ENCODE measurements around the gene CCL24. TPM values are rescaled to one million over a fixed set of nuclear protein-coding genes. Genes with fewer than 3 reads are reported as not detected.
"Not testable (repeated sequence)": the region's sequence is repeated elsewhere in the genome, so short reads cannot be mapped to it uniquely, and the experiment has no call there.

Gene CCL24
- total RNA-seq, 2 experiments from 2014 or later: not detected

- Histone ChIP-seq H3K9me3 (ENCODE audit: low read length) (no peaks in the 10 kb centered on the region), H2AFZ (ENCODE audit: low read length) (no peak overlapping the region), H3K36me3 (ENCODE audit: insufficient read depth, low read length) (no peaks in the 10 kb centered on the region), H3K9me2 (ENCODE audit: insufficient read depth, low read length) (no peaks in the 10 kb centered on the region), H3K4me3 (ENCODE audit: low read depth, low read length, poor library complexity, severe bottlenecking) (no peak overlapping the region), H3K79me2 (ENCODE audit: insufficient read depth, low read depth, low read length) (no peaks in the 10 kb centered on the region), H3K27ac (ENCODE audit: low read depth, low read length, poor library complexity, severe bottlenecking) (no peak overlapping the region), H3K4me1 (ENCODE audit: insufficient read depth, low read length, poor library complexity, severe bottlenecking) (no peaks in the 10 kb centered on the region), H3K4me2 (ENCODE audit: low read length) (no peak overlapping the region), H4K20me1 (ENCODE audit: insufficient read depth, low read length) (no peaks in the 10 kb centered on the region)
- BruUV-seq (replicated peaks): no TSS peak
- ChIA-PET POLR2A (no interaction called here), CTCF (ENCODE audit: unreplicated experiment) (no interaction called here)
- DNase-seq (ENCODE audit: low spot score): no peak
- intact Hi-C loops (cut with micrococcal nuclease; ENCODE audit: unreplicated experiment): no loop called here
- TF ChIP-seq CTCF (conservative IDR thresholded peaks at IDR 0.05; ENCODE audit: low read length): no peak
Observed at GRCh38 chr7:75850235-75850634, 36.6 kb upstream of the CCL24 start.

GRCh38 chr7:75849573-75849972 is 36.0 kb upstream of the CCL24 start:
- H4K20me1 ChIP-seq (ENCODE audit: insufficient read depth, low read length): no peaks in the 10 kb centered on the region
- no peak overlapping the region for H3K4me2 ChIP-seq (ENCODE audit: low read length)
- intact Hi-C loops (cut with micrococcal nuclease; ENCODE audit: unreplicated experiment): no loop called here
- no peak overlapping the region for H3K27ac ChIP-seq (ENCODE audit: low read depth, low read length, poor library complexity, severe bottlenecking)
- no peaks in the 10 kb centered on the region for H3K79me2 ChIP-seq (ENCODE audit: insufficient read depth, low read depth, low read length)
- H3K4me1 ChIP-seq (ENCODE audit: insufficient read depth, low read length, poor library complexity, severe bottlenecking): no peaks in the 10 kb centered on the region
- H3K9me2 ChIP-seq (ENCODE audit: insufficient read depth, low read length): no peaks in the 10 kb centered on the region
- H3K36me3 ChIP-seq (ENCODE audit: insufficient read depth, low read length): no peaks in the 10 kb centered on the region
- ChIA-PET POLR2A (no interaction called here), CTCF (ENCODE audit: unreplicated experiment) (no interaction called here)
- no peak overlapping the region for H2AFZ ChIP-seq (ENCODE audit: low read length)
- BruUV-seq (replicated peaks): no TSS peak
- TF ChIP-seq EZH2phosphoT487 (IDR thresholded peaks at IDR 0.05; ENCODE audit: borderline replicate concordance, low read depth, low read length) (no peak), CTCF (conservative IDR thresholded peaks at IDR 0.05; ENCODE audit: low read length) (no peak)
- no peak overlapping the region for H3K4me3 ChIP-seq (ENCODE audit: low read depth, low read length, poor library complexity, severe bottlenecking)
- H3K9me3 ChIP-seq (ENCODE audit: low read length): no peaks in the 10 kb centered on the region
- no peak for DNase-seq (ENCODE audit: low spot score)

- no peak overlapping the region for H3K4me3 ChIP-seq (ENCODE audit: low read depth, low read length, poor library complexity, severe bottlenecking)
- ChIA-PET CTCF (ENCODE audit: unreplicated experiment) (no interaction called here), POLR2A (interaction anchor here (0.6 to 1.7 kb wide), 2 partner anchors 17 to 135 kb away, joined by 3 to 4 read pairs; no protein-coding TSS in a partner anchor)
- intact Hi-C loops (cut with micrococcal nuclease; ENCODE audit: unreplicated experiment): no loop called here
- H3K27ac ChIP-seq (ENCODE audit: low read depth, low read length, poor library complexity, severe bottlenecking): no peak overlapping the region
- H3K9me2 ChIP-seq (ENCODE audit: insufficient read depth, low read length): no peaks in the 10 kb centered on the region
- no peak overlapping the region for H2AFZ ChIP-seq (ENCODE audit: low read length)
- no peak overlapping the region for H3K4me2 ChIP-seq (ENCODE audit: low read length)
- no TSS peak for BruUV-seq (replicated peaks)
- no peaks in the 10 kb centered on the region for H3K9me3 ChIP-seq (ENCODE audit: low read length)
- no peaks in the 10 kb centered on the region for H3K79me2 ChIP-seq (ENCODE audit: insufficient read depth, low read depth, low read length)
- no peaks in the 10 kb centered on the region for H3K36me3 ChIP-seq (ENCODE audit: insufficient read depth, low read length)
- peaks cover 8% of the 10 kb centered on the region for H3K4me1 ChIP-seq (ENCODE audit: insufficient read depth, low read length, poor library complexity, severe bottlenecking)
- no peaks in the 10 kb centered on the region for H4K20me1 ChIP-seq (ENCODE audit: insufficient read depth, low read length)
- TF ChIP-seq EZH2phosphoT487 (IDR thresholded peaks at IDR 0.05; ENCODE audit: borderline replicate concordance, low read depth, low read length) (no peak), CTCF (conservative IDR thresholded peaks at IDR 0.05; ENCODE audit: low read length) (no peak)
- no peak for DNase-seq (ENCODE audit: low spot score)
Observed at GRCh38 chr7:75847707-75848106, 34.1 kb upstream of the CCL24 start.

DNA sequence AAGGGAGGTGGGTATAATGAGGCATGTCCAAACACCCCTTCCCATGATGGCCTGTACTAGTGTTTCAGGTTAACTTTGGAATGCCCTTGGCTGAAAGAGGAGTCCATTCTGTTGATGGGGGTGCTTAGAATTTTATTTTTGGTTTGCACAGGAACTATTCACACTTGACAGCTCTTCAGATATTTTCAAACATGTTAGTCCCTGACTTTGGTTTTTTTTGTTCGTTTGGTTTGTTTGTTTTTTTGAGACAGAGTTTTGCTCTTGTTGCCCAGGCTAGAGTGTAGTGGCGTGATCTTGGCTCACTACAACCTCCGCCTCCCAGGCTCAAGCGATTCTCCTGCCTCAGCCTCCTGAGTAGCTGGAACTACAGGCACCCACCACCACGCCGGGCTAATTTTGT is 31.5 kb upstream of the CCL24 start:
- H3K36me3 ChIP-seq (ENCODE audit: insufficient read depth, low read length); POLR2A ChIA-PET; H4K20me1 ChIP-seq (ENCODE audit: insufficient read depth, low read length); H3K4me2 ChIP-seq (ENCODE audit: low read length); BruUV-seq (replicated peaks); H3K9me3 ChIP-seq (ENCODE audit: low read length); H3K79me2 ChIP-seq (ENCODE audit: insufficient read depth, low read depth, low read length); H3K9me2 ChIP-seq (ENCODE audit: insufficient read depth, low read length); H3K27ac ChIP-seq (ENCODE audit: low read depth, low read length, poor library complexity, severe bottlenecking); H2AFZ ChIP-seq (ENCODE audit: low read length); CTCF ChIA-PET (ENCODE audit: unreplicated experiment); DNase-seq (ENCODE audit: low spot score); intact Hi-C loops (cut with micrococcal nuclease; ENCODE audit: unreplicated experiment); H3K4me3 ChIP-seq (ENCODE audit: low read depth, low read length, poor library complexity, severe bottlenecking): not testable (repeated sequence)
- peaks cover 13% of the 10 kb centered on the region for H3K4me1 ChIP-seq (ENCODE audit: insufficient read depth, low read length, poor library complexity, severe bottlenecking)
